ENCODE data around the gene CTRB1. TPM values are rescaled to one million over a fixed set of nuclear protein-coding genes. Genes with fewer than 3 reads are reported as not detected.
"Not testable (repeated sequence)": the region's sequence is repeated elsewhere in the genome, so short reads cannot be mapped to it uniquely, and the experiment has no call there.

Gene CTRB1
- total RNA-seq, 2 donors from 2014 or later: 14,932 to 20,352 TPM

DNA sequence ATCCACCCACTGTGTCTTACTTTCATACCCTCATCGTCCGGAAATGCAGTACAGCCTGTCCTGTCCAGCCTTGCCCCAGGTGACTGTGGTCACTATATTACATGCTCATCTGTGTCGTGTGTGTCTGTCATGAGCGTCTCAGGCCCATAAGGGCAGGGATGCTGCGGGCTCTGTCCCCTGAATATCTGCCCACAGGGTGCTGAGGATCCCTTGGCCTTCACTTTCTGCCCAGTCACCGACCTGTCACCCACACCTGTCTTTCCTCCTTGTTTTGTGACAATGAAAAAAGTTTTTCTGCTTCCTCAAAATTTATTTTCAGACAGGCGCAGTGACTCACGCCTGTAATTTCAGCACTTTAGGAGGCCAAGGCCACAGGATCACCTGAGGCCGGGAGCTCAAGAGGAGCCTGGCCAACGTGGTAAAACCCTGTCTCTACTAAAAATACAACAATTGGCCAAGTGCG lies 1.4 kb upstream of the CTRB1 start:
- peak; percentile 81 to 93 (median 90) for DNase-seq
- TF ChIP-seq, protein P1, sequence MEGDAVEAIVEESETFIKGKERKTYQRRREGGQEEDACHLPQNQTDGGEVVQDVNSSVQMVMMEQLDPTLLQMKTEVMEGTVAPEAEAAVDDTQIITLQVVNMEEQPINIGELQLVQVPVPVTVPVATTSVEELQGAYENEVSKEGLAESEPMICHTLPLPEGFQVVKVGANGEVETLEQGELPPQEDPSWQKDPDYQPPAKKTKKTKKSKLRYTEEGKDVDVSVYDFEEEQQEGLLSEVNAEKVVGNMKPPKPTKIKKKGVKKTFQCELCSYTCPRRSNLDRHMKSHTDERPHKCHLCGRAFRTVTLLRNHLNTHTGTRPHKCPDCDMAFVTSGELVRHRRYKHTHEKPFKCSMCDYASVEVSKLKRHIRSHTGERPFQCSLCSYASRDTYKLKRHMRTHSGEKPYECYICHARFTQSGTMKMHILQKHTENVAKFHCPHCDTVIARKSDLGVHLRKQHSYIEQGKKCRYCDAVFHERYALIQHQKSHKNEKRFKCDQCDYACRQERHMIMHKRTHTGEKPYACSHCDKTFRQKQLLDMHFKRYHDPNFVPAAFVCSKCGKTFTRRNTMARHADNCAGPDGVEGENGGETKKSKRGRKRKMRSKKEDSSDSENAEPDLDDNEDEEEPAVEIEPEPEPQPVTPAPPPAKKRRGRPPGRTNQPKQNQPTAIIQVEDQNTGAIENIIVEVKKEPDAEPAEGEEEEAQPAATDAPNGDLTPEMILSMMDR (IDR thresholded peaks at IDR 0.05): no peak
- TF ChIP-seq POLR2A (IDR thresholded peaks at IDR 0.05): peak in 2 of 3 donors; percentile 37 to 52
- Histone ChIP-seq H3K27ac (peak overlapping the region; percentile 90 to 100 (median 96)), H3K4me3 (no peak overlapping the region), H3K27me3 (no peaks in the 10 kb centered on the region), H3K4me1 (peaks cover 49% of the 10 kb centered on the region), H3K36me3 (replicated peaks in 1 of 2; ENCODE audit: insufficient read depth in 1 of 2, low read depth in 2 of 2) (no peaks in the 10 kb centered on the region), H3K9me3 (no peaks in the 10 kb centered on the region)
- 28 to 44% methylated on average over 11 of the region's 11 CpGs for WGBS, 2 donors
- intact Hi-C loops (cut with DNase I): no loop called here
- peak; percentile 57 for ATAC-seq

DNA sequence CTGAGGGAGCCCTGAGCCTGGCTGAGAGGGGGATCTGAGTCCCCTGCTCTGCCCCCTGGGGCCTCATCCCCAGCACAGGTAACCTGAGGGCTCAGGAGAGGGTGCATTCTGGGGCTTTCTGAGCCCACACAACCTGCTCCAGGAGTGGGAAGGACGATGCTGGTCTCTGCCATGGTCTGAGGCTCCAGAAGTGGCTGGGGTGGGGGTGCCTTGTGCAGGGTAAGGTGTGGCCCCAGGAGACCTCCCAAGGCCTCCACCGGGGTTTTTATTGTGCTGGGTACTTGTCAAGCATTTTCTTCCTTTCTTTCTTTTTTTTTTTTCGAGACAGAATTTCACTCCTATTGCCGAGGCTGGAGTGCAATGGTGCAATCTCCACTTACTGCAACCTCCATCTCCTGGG lies 300 bp downstream of the CTRB1 start:
- no peak for DNase-seq
- Histone ChIP-seq H3K9me3 (no peaks in the 10 kb centered on the region), H3K36me3 (replicated peaks in 1 of 2; ENCODE audit: insufficient read depth in 1 of 2, low read depth in 2 of 2) (no peaks in the 10 kb centered on the region), H3K27me3 (no peaks in the 10 kb centered on the region), H3K4me3 (peak overlapping the region; percentile 54 to 97), H3K4me1 (peaks cover 51% of the 10 kb centered on the region), H3K27ac (peak overlapping the region; percentile 90 to 100 (median 96))
- WGBS, 2 donors: 33% methylated on average over 4 of the region's 4 CpGs
- intact Hi-C loops (cut with DNase I): no loop called here
- ATAC-seq: peak; percentile 0
- no peak for TF ChIP-seq POLR2A (IDR thresholded peaks at IDR 0.05)
- TF ChIP-seq, protein P1 (IDR thresholded peaks at IDR 0.05): no peak

DNA sequence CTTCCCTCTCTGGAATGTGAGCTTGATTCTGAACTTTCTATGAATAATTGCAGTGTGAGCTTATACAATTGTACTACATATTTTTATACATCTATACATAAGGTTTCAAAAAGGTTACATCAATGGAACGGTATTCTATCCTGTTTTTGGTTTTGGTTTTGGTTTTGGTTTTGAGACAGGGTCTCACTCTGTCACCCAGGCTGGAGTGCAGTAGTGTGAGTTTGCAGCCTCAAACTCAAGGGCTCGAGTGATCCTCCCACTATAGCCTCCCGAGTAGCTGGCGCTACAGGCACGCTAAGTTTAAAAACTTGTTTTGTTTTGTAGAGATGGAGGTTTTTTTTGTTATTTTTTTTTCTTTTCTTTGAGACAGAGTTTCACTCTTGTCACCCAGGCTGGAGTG lies 1.1 kb downstream of the CTRB1 start:
- no peaks in the 10 kb centered on the region for H3K27me3 ChIP-seq
- H3K27ac ChIP-seq: peak overlapping the region; percentile 90 to 100 (median 96)
- TF ChIP-seq, protein P1 (IDR thresholded peaks at IDR 0.05): no peak
- no peak for TF ChIP-seq POLR2A (IDR thresholded peaks at IDR 0.05)
- H3K36me3 ChIP-seq (replicated peaks in 1 of 2; ENCODE audit: insufficient read depth in 1 of 2, low read depth in 2 of 2): no peaks in the 10 kb centered on the region
- ATAC-seq (no peak), DNase-seq (no peak)
- WGBS, 2 donors: 32 to 42% methylated on average over 5 of the region's 5 CpGs
- intact Hi-C loops (cut with DNase I): no loop called here
- peaks cover 56% of the 10 kb centered on the region for H3K4me1 ChIP-seq
- no peaks in the 10 kb centered on the region for H3K9me3 ChIP-seq
- peak overlapping the region; percentile 54 to 97 for H3K4me3 ChIP-seq

DNA sequence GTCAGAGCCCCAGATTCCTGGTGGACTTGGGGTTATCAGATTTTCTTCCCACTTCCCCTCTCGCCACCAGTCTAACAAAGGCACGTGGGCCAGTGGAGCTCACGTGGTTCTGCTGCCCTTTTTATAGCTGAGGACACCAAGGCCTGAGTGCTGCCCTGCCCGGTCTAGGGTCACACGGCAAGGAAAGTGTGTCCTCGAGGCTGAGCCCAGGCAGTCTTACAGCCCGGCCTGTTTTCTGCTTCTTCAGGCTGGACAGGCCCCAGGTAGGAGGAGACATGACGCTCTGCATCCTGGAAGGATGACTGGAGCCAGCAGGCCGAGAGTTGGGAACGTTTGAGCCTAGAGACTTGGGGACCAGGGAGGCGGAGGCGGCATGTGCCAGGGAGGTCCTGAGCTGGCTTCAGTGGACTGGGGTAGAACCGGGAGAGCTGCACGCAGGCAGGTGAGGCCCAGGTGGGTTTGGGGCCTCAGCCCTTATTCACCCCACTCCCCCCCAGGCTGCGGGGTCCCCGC lies 3.5 kb downstream of the CTRB1 start:
- peaks cover 53% of the 10 kb centered on the region for H3K4me1 ChIP-seq
- H3K4me3 ChIP-seq: no peak overlapping the region
- ATAC-seq (peak; percentile 2), DNase-seq (peak; percentile 78 to 85 (median 78))
- H3K36me3 ChIP-seq (replicated peaks in 1 of 2; ENCODE audit: insufficient read depth in 1 of 2, low read depth in 2 of 2): no peaks in the 10 kb centered on the region
- H3K27ac ChIP-seq: peak overlapping the region; percentile 75 to 100 (median 94)
- H3K9me3 ChIP-seq: no peaks in the 10 kb centered on the region
- peak; percentile 90 to 96 (median 91) for TF ChIP-seq POLR2A (IDR thresholded peaks at IDR 0.05)
- TF ChIP-seq, protein P1 (IDR thresholded peaks at IDR 0.05): no peak
- H3K27me3 ChIP-seq: no peaks in the 10 kb centered on the region
- 21 to 51% methylated on average over 8 to 15 of the region's 16 CpGs for WGBS, 2 donors
- intact Hi-C loops (cut with DNase I): no loop called here

DNA sequence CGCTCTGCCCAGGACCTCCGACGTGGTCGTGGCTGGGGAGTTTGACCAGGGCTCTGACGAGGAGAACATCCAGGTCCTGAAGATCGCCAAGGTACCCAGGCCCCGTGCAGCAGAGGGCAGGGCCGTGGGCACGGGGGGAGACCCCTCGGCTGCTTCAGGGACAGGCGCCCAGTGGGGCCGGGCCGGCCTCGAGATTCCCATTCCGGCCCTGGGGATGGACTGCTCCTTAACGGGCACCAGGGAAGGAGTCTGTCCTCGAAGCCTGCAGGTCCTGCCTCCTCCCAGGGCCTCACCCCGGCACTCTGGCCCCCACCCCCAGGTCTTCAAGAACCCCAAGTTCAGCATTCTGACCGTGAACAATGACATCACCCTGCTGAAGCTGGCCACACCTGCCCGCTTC lies 4.3 kb downstream of the CTRB1 start:
- not testable (repeated sequence) for ATAC-seq
- 36% methylated on average over 6 of the region's 20 CpGs; no CpG with 5 or more reads in 1 of the 2 donors for WGBS, 2 donors

More for the DNA sequence above, 4.3 kb downstream of the CTRB1 start:
- H3K9me3 ChIP-seq; H3K36me3 ChIP-seq (replicated peaks in 1 of 2; ENCODE audit: insufficient read depth in 1 of 2, low read depth in 2 of 2); H3K4me3 ChIP-seq; intact Hi-C loops (cut with DNase I); H3K27me3 ChIP-seq; DNase-seq: not testable (repeated sequence)
- peak overlapping the region in 3 of 4 donors; percentile 70 to 76 (median 75) for H3K27ac ChIP-seq
- H3K4me1 ChIP-seq: peaks cover 50% of the 10 kb centered on the region
